ENCODE results near the gene ZFAND3.
A peak's percentile ranks its signal among the peaks of the same experiment; 100 is the strongest.

The ZFAND3 gene

GRCh38 chr6:37819177-37819801 is at the start of gene ZFAND3:
ZFAND3 (plus strand) TSS chr6:37819727; CDS start chr6:37819946, 219 bp downstream.
- DNase-seq = peak; percentile 88

GRCh38 chr6:37774028-37774680 is 45.4 kb upstream of the ZFAND3 start:
- DNase-seq = no peak

- no peak for DNase-seq
Observed at GRCh38 chr6:37776566-37776965, 43.0 kb upstream of the ZFAND3 start.

GRCh38 chr6:37777272-37777834 is 42.2 kb upstream of the ZFAND3 start:
- DNase-seq = no peak

DNA sequence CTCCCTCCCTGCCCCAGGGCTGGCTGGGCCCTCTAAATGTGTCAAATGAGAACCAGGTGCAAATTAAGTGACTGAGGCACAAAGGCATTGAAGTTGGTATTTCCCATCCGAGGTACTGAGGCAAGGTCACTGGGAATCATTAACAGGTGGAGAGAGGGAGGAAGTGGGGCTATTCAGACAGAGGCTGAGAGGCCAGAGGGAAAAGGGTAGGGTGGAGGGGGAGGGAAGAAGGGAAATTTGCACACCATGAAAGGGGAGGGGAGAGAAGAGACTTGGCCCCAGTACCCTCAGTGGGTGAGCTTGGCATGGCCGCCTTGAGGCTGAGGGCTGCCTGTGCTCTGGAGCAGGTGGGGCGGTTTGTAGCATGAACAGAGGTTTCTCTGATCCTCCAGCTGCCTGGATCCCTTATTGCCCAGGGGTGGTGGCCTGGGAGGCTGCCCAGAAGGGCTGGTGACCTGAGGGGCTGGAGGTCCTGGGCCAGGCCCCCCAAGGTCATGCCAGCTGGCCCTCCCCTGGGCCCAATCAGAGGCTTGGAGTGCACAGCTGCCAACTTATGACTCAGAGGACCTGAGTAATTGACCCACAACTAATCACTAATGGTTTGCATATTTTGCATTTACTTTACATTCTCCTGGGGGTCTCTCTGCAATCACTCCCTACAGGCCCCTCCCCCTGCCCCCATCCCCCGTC is 40.3 kb upstream of the ZFAND3 start:
- no peak for DNase-seq

- DNase-seq = no peak
Observed at GRCh38 chr6:37779902-37780628, 39.5 kb upstream of the ZFAND3 start.

DNA sequence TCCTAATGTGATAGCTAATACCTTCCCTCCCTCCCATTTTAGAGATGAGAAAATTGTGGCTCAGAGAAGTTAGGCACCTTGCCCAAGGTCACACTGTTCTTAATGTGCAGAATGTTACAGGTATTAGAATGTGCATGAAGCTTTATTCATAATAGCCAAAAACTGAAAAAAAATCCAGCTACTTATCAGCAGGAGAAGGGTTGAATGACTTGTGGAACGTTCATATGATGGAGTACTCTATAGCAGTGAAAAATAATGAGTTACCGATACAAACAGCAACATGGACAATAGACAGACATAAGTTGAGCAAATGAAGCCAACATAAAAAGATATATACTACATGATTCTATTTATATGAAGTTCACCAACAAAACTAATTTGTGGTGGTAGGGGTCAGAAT is 37.7 kb upstream of the ZFAND3 start:
- DNase-seq = no peak

DNA sequence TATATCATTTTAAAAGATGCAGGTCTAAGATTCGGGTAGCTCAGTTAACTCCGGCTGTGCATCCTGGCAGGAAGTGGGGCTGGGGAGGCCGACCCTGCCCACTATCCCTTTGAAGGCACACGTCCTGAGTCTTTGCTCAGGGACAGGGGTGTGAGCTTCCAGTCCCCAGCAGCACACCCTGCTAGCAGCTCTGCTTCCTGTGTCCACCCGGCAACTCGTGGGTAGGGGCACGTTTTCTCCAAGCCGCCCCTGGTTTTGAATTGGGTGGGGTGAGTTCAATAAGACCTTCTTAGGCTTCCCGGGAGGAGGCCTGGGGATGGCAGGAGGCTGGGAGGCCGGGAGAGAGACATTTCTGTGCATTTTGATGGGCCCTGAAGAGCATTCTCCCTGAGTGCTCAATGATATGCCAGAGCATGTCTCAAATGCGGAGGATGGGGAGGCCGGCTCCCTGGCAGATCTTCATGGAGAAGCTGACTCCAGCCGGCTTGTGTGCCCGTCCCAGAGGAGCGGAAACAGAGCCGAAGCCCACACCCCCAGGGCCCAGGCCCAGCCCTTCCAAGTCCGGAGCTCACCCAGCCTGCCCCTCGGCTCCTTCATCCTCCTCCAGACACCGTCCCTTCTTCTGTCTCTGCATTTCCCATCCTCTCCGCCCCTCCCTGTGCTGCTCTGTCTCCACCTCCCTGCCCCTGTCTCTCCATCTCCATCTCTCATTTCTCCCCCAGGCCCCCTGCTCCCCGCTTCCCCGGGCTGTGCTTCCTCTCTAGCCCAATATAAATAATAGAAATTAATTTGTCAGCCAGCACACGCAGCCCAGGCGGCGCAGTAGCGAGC is 36.3 kb upstream of the ZFAND3 start:
- no peak for DNase-seq

GRCh38 chr6:37783856-37784584 is 35.5 kb upstream of the ZFAND3 start:
- DNase-seq = no peak

GRCh38 chr6:37784585-37784967 is 35.0 kb upstream of the ZFAND3 start:
- no peak for DNase-seq

DNA sequence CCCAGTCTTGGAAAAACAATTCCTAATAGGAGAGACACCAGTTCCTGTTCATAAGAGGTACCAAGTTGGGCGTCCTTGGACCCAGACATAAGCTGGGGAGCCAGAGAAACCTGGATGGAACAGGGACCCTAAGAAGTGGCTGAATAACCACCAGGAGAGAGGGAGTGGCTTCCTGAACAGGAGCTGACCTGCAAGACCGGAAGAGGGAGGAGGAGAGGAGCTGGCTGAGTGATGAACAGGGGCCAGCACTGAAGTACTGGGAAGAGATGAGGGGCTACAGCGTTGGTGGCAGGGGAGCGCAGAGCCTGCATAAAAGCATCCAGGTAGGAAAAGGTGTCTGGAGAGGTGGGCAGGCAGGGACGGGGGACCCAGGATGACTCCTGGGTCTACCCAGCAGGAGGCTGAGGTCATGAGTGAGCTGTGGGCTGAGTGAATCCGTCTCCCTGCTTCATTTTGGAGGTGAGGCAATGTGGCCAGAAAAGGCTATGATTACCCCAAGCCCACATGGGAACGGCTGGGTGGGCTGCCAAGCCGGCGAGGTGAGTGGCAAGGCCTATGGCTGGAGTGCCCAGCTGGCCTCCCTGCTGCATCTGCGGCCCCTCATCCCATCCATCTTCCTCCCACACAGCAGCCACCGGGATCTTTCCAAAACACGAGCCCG is 34.4 kb upstream of the ZFAND3 start:
- DNase-seq = no peak

DNA sequence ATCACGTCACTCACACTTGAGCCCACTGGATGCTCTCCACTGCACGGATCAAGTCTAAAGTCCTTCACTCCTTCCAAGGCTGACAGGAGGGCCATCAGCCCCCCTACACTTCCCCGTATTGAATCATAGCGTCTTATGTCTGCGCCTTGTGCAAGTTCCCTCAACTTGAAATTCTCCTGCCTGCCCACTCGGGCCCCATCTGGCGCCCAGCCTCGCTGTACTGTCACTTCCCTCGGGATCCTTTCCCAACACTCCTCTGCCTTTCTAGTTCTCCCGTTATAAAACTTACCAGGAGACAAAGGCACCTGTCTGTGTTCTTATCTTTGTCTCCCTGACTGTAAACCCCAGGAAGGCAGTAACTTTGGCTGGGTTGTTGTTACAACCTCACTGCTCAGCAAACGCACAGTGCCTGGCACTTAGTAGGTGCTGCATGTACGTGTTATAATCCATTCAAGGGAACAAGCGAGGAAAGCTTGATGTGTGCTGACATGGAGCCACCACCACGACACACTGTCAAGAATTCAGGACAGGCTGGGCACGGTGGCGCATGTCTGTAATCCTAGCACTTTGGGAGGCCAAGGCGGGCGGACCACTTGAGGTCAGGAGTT is 33.8 kb upstream of the ZFAND3 start:
- DNase-seq = no peak

- DNase-seq = no peak
Observed at GRCh38 chr6:37787216-37787615, 32.3 kb upstream of the ZFAND3 start.

DNA sequence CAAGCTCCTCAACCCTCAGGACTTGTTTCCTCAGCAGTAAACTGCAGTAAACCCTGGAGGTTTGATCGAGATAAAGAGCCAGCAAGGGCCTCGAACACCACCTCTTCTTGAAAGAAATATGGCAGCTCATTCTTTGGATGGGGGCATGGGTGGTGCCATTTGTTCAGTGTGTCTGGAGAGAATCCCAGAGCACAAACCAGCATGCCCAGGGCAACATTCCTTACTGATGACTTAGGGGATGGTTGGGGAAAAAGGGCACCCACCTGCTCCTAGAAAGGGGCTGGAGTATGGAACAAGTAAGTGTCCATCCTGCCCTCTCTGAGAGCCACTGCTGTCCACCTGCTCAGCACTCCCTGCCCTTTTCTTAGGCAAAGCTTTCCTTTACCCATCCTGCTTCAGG is 31.3 kb upstream of the ZFAND3 start:
- no peak for DNase-seq

DNA sequence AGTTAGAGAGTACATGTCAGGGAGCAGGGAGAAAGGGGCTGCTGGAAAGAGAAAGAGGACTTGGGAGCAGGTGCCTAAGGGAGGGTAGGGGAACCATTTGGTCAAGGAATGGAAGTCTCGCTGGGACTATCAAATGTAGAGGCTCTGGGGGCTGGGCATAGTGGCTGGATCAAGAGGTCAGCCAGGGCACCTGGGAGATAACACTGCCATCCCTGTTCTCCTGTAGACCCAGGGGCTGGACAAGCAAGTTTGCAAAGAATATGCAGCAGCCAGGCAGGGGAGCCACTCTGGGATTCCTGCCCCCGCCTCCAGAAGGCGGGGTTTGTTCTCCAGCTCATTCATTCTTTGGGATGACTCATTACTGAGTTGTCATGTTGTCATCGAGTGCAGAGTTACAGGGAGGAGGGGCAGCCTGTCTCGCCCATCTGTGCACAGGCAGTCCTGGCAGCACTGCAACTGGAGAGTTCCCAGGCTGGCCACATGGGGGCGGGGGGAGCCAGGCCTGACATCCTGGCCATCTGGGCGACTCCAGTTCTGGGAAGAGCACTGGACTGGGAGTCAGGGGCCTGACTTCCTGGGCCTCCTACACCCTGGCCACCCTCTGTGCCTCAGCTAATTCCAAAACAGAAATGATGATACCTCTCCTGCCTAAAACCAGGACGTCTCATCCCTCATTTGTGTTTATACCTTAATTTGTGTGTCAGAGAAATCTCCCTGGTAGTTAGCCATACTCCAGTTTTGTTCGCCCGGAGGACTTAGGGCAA is 28.2 kb upstream of the ZFAND3 start:
- DNase-seq = peak; percentile 94

GRCh38 chr6:37792457-37793033 is 27.0 kb upstream of the ZFAND3 start:
- DNase-seq = peak in 1 of 2 experiments; percentile 14

GRCh38 chr6:37793067-37793466 is 26.5 kb upstream of the ZFAND3 start:
- DNase-seq = no peak

- no peak for DNase-seq
Observed at GRCh38 chr6:37794825-37795224, 24.7 kb upstream of the ZFAND3 start.
